Activated CD8-positive, alpha-beta memory T cell treated with anti-CD3 and anti-CD28 coated beads, Interleukin-2, amount 50 U/mL, for 1 hour (primary cell): Measurements from ENCODE around the gene CTAGE15.
"Not testable (repeated sequence)": the region's sequence is repeated elsewhere in the genome, so short reads cannot be mapped to it uniquely, and the experiment has no call there.

ENCODE experiments used
- DNase-seq: peaks from one replicate; pipeline ENCODE4 v3.0.0-alpha.2; 2020; ENCODE audit errors: extremely low read depth

The CTAGE15 gene, protein sequence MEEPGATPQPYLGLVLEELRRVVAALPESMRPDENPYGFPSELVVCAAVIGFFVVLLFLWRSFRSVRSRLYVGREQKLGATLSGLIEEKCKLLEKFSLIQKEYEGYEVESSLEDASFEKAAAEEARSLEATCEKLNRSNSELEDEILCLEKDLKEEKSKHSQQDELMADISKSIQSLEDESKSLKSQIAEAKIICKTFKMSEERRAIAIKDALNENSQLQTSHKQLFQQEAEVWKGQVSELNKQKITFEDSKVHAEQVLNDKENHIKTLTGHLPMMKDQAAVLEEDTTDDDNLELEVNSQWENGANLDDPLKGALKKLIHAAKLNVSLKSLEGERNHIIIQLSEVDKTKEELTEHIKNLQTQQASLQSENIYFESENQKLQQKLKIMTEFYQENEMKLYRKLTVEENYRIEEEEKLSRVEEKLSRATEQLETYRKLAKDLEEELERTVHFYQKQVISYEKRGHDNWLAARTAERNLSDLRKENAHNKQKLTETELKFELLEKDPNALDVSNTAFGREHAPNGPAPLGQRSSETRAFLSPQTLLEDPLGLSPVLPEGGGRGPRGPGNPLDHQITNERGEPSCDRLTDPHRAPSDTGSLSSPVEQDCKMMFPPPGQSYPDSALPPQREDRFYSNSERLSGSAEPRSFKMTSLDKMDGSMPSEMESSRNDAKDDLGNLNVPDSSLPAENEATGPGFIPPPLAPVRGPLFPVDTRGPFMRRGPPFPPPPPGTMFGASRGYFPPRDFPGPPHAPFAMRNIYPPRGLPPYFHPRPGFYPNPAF

DNA sequence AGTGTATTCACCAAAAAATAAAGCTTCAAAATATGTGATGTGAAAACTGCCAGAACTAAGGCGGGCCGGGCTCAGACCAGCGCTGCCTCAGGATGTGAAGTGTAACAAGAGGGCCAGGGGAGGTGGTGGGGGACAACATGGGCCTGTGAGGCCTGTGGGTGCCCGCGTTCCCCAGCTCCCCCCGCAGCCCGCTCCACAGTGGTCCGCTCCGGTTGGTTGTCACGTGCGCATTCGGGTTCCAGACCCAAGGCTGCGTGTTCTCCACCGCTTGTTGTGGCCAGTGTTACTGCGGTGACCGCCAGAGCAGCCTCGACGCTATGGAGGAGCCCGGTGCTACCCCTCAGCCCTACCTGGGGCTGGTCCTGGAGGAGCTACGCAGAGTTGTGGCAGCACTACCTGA, at the start of gene CTAGE15:
Gene CTAGE15 (plus strand): TSS at position 301 of the 400 bp plus-strand sequence. CDS start 17 bp downstream, at position 318.
- not testable (repeated sequence) for DNase-seq

- not testable (repeated sequence) for DNase-seq
Measured at GRCh38 chr7:143522309-143522916, 49.2 kb upstream of the CTAGE15 start.

GRCh38 chr7:143531169-143531926, 40.3 kb upstream of the CTAGE15 start:
- DNase-seq: not testable (repeated sequence)

DNA sequence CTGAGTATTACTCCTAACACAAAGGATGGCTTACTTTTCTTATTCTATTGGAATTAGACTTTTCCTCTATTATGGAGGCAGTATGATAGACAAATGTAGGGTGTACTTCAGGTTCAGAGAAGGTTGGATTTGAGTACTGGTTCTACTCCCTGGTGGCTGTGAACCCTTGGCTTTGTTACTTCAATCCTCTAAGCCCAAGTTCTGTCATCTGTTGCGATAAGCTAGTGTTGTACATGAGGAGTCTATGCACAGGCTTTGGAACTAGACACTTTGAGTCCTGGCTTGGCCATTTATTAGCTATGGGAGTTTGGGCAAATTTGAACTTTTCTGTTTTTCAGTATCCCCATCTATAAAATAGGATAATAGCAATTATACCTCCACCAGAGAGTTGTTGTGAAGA, 39.7 kb upstream of the CTAGE15 start:
- not testable (repeated sequence) for DNase-seq

GRCh38 chr7:143533213-143533839, 38.3 kb upstream of the CTAGE15 start:
- DNase-seq: not testable (repeated sequence)

GRCh38 chr7:143536443-143536842, 35.2 kb upstream of the CTAGE15 start:
- DNase-seq: not testable (repeated sequence)

DNA sequence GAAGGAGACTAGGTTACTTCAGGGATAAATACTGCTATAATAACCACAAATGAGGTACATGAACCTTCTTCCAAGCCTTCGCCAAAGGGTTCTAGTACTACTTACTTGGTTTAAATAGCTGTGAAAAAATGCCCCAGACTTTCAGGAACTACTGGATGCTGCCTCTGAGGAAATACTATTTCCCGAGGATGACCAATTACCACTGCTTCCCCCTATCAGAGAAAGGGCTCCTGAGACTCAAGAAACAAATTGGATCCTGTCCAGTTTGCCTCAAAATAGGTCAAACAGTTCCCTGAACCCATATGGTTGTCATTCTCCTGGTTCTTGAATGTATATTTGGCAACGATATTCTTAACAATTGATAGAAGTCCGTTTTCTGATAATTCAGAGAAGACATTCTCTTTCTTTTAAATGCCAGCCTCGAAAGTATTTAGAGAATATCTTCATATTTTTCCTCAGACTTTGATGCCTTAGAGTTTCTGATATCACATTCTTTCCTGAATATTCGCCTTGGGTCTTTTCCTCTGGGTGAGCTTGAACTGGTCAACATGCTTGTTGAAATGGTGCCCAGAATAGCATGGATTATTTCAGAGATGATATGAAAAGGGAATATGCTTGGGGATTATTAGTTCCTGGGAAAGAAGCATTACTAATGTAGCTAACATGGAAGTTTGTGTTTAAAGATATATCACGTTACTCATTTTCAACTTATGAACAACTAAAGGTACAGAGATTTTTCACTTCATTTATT, 28.1 kb upstream of the CTAGE15 start:
- not testable (repeated sequence) for DNase-seq

- not testable (repeated sequence) for DNase-seq
Measured at GRCh38 chr7:143555968-143556367, 15.6 kb upstream of the CTAGE15 start.

- DNase-seq: not testable (repeated sequence)
Measured at GRCh38 chr7:143563306-143563705, 8.3 kb upstream of the CTAGE15 start.

GRCh38 chr7:143566001-143566400, 5.6 kb upstream of the CTAGE15 start:
- not testable (repeated sequence) for DNase-seq

DNA sequence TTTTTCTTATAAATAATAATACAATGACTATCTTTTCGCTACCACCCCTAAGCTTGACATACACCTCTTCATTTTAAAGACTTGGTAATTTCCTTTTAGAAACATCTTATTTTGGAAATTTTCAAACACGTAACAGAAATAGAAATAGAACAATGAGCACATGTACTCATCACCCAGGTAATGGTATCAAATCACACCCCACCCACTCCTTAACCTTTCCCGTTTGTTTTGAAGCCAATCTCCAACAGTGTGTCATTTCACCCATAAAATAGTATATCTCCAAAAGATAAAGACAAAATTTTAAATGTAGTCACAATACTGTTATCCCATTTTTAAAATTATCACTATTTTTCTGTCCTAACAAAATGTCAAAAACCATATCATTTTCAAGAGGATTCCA, 16.6 kb downstream of the CTAGE15 start:
- DNase-seq: not testable (repeated sequence)

GRCh38 chr7:143589897-143590296, 18.3 kb downstream of the CTAGE15 start:
- DNase-seq: not testable (repeated sequence)

GRCh38 chr7:143598086-143598485, 26.5 kb downstream of the CTAGE15 start:
- not testable (repeated sequence) for DNase-seq

- DNase-seq: not testable (repeated sequence)
Measured at GRCh38 chr7:143603549-143603948, 31.9 kb downstream of the CTAGE15 start.

DNA sequence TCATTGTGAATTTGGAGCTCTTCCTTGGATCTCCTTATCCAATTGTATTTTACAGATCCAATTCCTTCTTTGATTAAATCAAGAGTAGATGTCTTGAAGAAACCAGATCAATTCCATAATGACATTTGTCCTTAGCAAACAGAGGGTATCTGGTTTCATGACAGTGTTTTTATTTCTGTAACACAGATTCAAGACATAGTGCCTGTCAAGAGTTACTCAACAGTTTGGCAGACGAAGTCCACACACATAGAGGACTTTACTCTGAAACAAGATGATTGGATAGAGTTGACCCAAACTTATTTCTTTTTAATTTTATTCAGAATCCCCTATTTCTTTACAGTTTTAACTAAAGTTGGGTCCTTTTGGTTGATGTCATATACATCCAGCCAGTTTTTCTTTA, 34.5 kb downstream of the CTAGE15 start:
- not testable (repeated sequence) for DNase-seq

DNA sequence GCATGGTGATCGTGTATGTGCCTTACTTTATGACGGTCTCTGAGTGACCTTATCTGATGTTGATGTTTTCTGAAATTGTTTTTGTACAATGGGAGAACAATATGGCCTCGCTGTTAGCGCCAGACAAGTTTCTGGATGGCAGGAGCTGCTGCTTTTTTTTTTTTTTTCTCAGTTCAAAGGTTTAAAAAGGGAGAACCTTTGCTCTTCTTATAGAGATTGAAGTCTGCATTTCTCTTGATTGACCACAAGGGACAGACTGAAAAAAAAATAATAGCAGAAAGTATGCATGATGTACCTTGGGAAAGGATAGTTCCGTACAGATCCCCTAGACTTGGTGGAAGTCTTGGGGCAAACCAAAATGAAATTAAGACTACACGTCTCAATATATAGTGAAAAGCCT, 43.9 kb downstream of the CTAGE15 start:
- not testable (repeated sequence) for DNase-seq

DNA sequence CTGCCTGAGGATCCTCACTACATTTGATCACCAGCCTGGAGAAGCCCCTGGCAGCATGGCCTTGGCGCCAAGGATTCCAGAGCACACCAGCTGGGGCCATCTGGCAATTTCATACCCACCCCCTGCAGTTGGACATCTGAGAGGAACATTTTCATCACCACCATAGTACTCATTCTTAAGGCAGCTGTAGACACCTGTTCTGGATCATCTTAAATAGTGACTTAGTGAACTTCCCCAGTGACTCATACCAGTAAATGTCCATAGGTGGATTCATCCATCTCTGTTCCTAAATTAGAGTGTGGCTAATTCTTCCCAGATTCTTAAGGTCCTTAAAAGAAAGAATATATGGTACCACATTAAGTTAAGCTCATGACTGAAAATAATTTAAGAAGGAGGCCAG, 45.6 kb downstream of the CTAGE15 start:
- DNase-seq: not testable (repeated sequence)

GRCh38 chr7:143620058-143620457, 48.5 kb downstream of the CTAGE15 start:
- DNase-seq: not testable (repeated sequence)

GRCh38 chr7:143620646-143621045, 49.0 kb downstream of the CTAGE15 start, which contains the start of gene TCAF2:
Gene TCAF2, plus strand, starts transcription at chr7:143620974.
- not testable (repeated sequence) for DNase-seq

DNA sequence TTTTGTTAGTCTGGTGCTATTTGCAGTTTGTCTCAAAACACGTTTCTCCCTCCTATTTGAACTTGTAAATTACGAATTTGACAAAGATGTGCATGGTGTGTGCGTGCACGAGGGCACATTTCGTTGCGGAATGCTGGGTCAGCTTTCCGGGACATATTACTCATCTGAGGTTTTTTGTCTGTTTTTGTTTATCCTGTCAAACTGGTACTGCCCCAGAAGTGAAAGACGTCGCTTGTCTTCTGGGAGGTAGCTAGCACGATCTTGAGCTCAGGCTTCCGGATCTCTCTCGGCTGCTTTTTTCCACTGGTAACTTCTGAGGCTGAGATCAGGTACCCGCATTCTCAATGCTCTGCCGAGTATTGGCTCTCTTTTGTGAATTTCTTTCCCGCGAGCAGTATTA, 49.6 kb downstream of the CTAGE15 start:
- DNase-seq: not testable (repeated sequence)
